SK-N-SH treated with all-trans-retinoic acid at 6 μM for 48 hours (cell line): Measurements from ENCODE around the gene TSPAN18.

Experiments used
- ATAC-seq: fragments of 200-7000 bp; cut with Tn5 transposase; 3 replicates; pipeline ENCODE4 v1.9.1; 2020; ENCODE audit warnings: mild to moderate bottlenecking, moderate library complexity
- ARNTL ChIP-seq: fragments of 450-650 bp; formaldehyde crosslinking; IDR thresholded peaks from 2 replicates; pipeline ENCODE4 v1.5.0; 2020; ENCODE audit warnings: low read depth, mild to moderate bottlenecking, moderate library complexity, borderline replicate concordance
- BACH2 ChIP-seq: fragments of 250-450 bp; sonication (Bioruptor Pico); IDR thresholded peaks from 2 replicates; pipeline ENCODE4 v1.9.0; 2021; ENCODE audit warnings: mild to moderate bottlenecking, borderline replicate concordance
- CREB5 ChIP-seq: fragments of 250-450 bp; sonication (Bioruptor Pico); IDR thresholded peaks from 2 replicates; pipeline ENCODE4 v1.5.1; 2020; ENCODE audit warnings: low read depth, mild to moderate bottlenecking, moderate library complexity
- CSDC2 ChIP-seq: fragments of 250-450 bp; sonication (Bioruptor Pico); IDR thresholded peaks from 2 replicates; pipeline ENCODE4 v1.5.0; 2020; ENCODE audit warnings: mild to moderate bottlenecking, moderate library complexity
- CSRNP3 ChIP-seq: fragments of 250-450 bp; sonication (Bioruptor Pico); IDR thresholded peaks from 2 replicates; pipeline ENCODE4 v1.5.1; 2021; ENCODE audit warnings: mild to moderate bottlenecking, moderate library complexity
- ESRRG ChIP-seq: fragments of 250-450 bp; sonication (Bioruptor Pico); IDR thresholded peaks from 2 replicates; pipeline ENCODE4 v1.6.1; 2021; ENCODE audit warnings: mild to moderate bottlenecking
- ISL1 ChIP-seq: fragments of 250-450 bp; sonication (Bioruptor Pico); IDR thresholded peaks from 2 replicates; pipeline ENCODE4 v2.1.2; 2022; ENCODE audit warnings: mild to moderate bottlenecking, moderate library complexity
- OSR1 ChIP-seq: fragments of 250-450 bp; sonication (Bioruptor Pico); IDR thresholded peaks from 2 replicates; pipeline ENCODE4 v1.8.0; 2022; ENCODE audit warnings: moderate library complexity, mild to moderate bottlenecking, inconsistent platforms
- POU6F1 ChIP-seq: fragments of 250-450 bp; sonication (Bioruptor Pico); IDR thresholded peaks from 2 replicates; pipeline ENCODE4 v1.8.0; 2021; ENCODE audit warnings: low read depth, mild to moderate bottlenecking, moderate library complexity, borderline replicate concordance
- PPARA ChIP-seq: fragments of 250-450 bp; sonication (Bioruptor Pico); IDR thresholded peaks from 2 replicates; pipeline ENCODE4 v1.5.0; 2020; ENCODE audit warnings: mild to moderate bottlenecking, borderline replicate concordance
- RARB ChIP-seq: fragments of 250-450 bp; sonication (Bioruptor Pico); IDR thresholded peaks from 2 replicates; pipeline ENCODE4 v1.8.0; 2021; ENCODE audit warnings: mild to moderate bottlenecking, moderate library complexity
- SNAI2 ChIP-seq: fragments of 250-450 bp; sonication (Bioruptor Pico); IDR thresholded peaks from 2 replicates; pipeline ENCODE4 v1.5.0; 2020; ENCODE audit warnings: mild to moderate bottlenecking, moderate library complexity
- TCF4 ChIP-seq: fragments of 250-450 bp; sonication (Bioruptor Pico); IDR thresholded peaks from 2 replicates; pipeline ENCODE4 v1.8.0; 2021; ENCODE audit warnings: mild to moderate bottlenecking, moderate library complexity, borderline replicate concordance
- TOX ChIP-seq: fragments of 250-450 bp; sonication (Bioruptor Pico); IDR thresholded peaks from 2 replicates; pipeline ENCODE4 v1.8.0; 2021; ENCODE audit warnings: mild to moderate bottlenecking, moderate library complexity, borderline replicate concordance
- TSHZ2 ChIP-seq: fragments of 250-450 bp; sonication (Bioruptor Pico); IDR thresholded peaks from 2 replicates; pipeline ENCODE4 v1.5.0; 2020; ENCODE audit warnings: mild to moderate bottlenecking, moderate library complexity
- ZFP3 ChIP-seq: fragments of 250-450 bp; sonication (Bioruptor Pico); IDR thresholded peaks from 2 replicates; pipeline ENCODE4 v1.5.0; 2020; ENCODE audit warnings: mild to moderate bottlenecking, moderate library complexity
- ZFP30 ChIP-seq: fragments of 450-650 bp; formaldehyde crosslinking; IDR thresholded peaks from 2 replicates; pipeline ENCODE4 v1.5.0; 2022; ENCODE audit warnings: mild to moderate bottlenecking, moderate library complexity
- ZNF565 ChIP-seq: fragments of 450-650 bp; formaldehyde crosslinking; conservative IDR thresholded peaks from 2 replicates; pipeline ENCODE4 v1.5.0; 2020; ENCODE audit warnings: low read depth, mild to moderate bottlenecking, moderate library complexity
- ZNF8 ChIP-seq: fragments of 450-650 bp; formaldehyde crosslinking; IDR thresholded peaks from 2 replicates; pipeline ENCODE4 v1.5.0; 2020; ENCODE audit warnings: mild to moderate bottlenecking, moderate library complexity

Gene TSPAN18

GRCh38 chr11:44852952-44853351, 126.2 kb downstream of the TSPAN18 start (continued):
- TF ChIP-seq TSHZ2 (CRISPR knock-in tag) = no peak
- no peak for TF ChIP-seq CREB5 (CRISPR knock-in tag)
- no peak for TF ChIP-seq ZNF8 (CRISPR knock-in tag)

- TF ChIP-seq ISL1 (CRISPR knock-in tag) = no peak
- TF ChIP-seq ZFP30 = no peak
- TF ChIP-seq RARB (CRISPR knock-in tag) = no peak
- no peak for TF ChIP-seq CREB5 (CRISPR knock-in tag)
- ATAC-seq = no peak
Measured at GRCh38 chr11:44853666-44854065, 126.9 kb downstream of the TSPAN18 start.

- TF ChIP-seq TCF4 (CRISPR knock-in tag) (no peak), CSDC2 (CRISPR knock-in tag) (no peak), POU6F1 (no peak), OSR1 (CRISPR knock-in tag) (no peak), ZFP3 (CRISPR knock-in tag) (no peak), RARB (CRISPR knock-in tag) (no peak), PPARA (no peak), ESRRG (CRISPR knock-in tag) (no peak), ARNTL (CRISPR knock-in tag) (no peak), ZFP30 (no peak), TOX (CRISPR knock-in tag) (no peak)
- no peak for ATAC-seq
Measured at GRCh38 chr11:44854086-44854485, 127.3 kb downstream of the TSPAN18 start.

GRCh38 chr11:44854741-44855492, 128.2 kb downstream of the TSPAN18 start:
- TF ChIP-seq ZNF8 (CRISPR knock-in tag) = no peak
- TF ChIP-seq SNAI2 (CRISPR knock-in tag) = no peak
- TF ChIP-seq, all 23 proteins: peak for 0
- ATAC-seq = no peak

- TF ChIP-seq ESRRG (CRISPR knock-in tag) (no peak), ISL1 (CRISPR knock-in tag) (no peak), TOX (CRISPR knock-in tag) (no peak), RARB (CRISPR knock-in tag) (no peak), OSR1 (CRISPR knock-in tag) (no peak), POU6F1 (no peak), BACH2 (no peak), ZFP30 (no peak), PPARA (no peak), CSRNP3 (CRISPR knock-in tag) (no peak), SNAI2 (CRISPR knock-in tag) (no peak), TCF4 (CRISPR knock-in tag) (no peak), ZFP3 (CRISPR knock-in tag) (no peak), ZNF565 (CRISPR knock-in tag) (no peak)
- ATAC-seq = no peak
Measured at GRCh38 chr11:44855493-44855849, 128.7 kb downstream of the TSPAN18 start.
